ENCODE results near the gene MTRF1L. TPM values are rescaled to one million over a fixed set of nuclear protein-coding genes. Genes with fewer than 3 reads are reported as not detected.

Gene MTRF1L
- total and polyA plus RNA-seq, 2 of the 8 experiments (the other 6 are each of a cell fraction or from before 2014, with no cell fraction given) = 4.5 to 26.5 TPM

- TF ChIP-seq RBBP5 (IDR thresholded peaks at IDR 0.05; ENCODE audit: borderline replicate concordance, low read depth, low read length) (no peak), NRF1 (IDR thresholded peaks at IDR 0.05; ENCODE audit: low read depth, low read length) (no peak), RNF2 (IDR thresholded peaks at IDR 0.05; ENCODE audit: borderline replicate concordance, low read depth, low read length, missing control alignments, poor library complexity, severe bottlenecking) (no peak), POLR2AphosphoS5 (IDR thresholded peaks at IDR 0.05; ENCODE audit: low read depth, low read length) (no peak), EZH2 (IDR thresholded peaks at IDR 0.05; ENCODE audit: low read depth, low read length, severe bottlenecking) (no peak)
These were observed 41.2 kb upstream of the MTRF1L start (continued) for GRCh38 chr6:153043719-153044118.

Data from H1 (cell line).